ENCODE results near the gene FASTK.

Gene FASTK

GRCh38 chr7:151080522-151081169, at the start of gene FASTK:
Gene FASTK (minus strand): TSS chr7:151080809. CDS start chr7:151080766, 43 bp downstream.
- peak; percentile 78 to 80 for DNase-seq (ENCODE audit: low read depth in 2 of 2)

GRCh38 chr7:151129960-151130591, 49.5 kb upstream of the FASTK start:
- DNase-seq (ENCODE audit: low read depth in 2 of 2), result no peak

GRCh38 chr7:151129117-151129959, 48.7 kb upstream of the FASTK start:
- no peak for DNase-seq (ENCODE audit: low read depth in 2 of 2)

- no peak for DNase-seq (ENCODE audit: low read depth in 2 of 2)
Observed at GRCh38 chr7:151128716-151129115, 48.1 kb upstream of the FASTK start.

GRCh38 chr7:151128144-151128543, 47.5 kb upstream of the FASTK start:
- no peak for DNase-seq (ENCODE audit: low read depth in 2 of 2)

- DNase-seq (ENCODE audit: low read depth in 2 of 2), result no peak
Observed at GRCh38 chr7:151126491-151127137, 46.0 kb upstream of the FASTK start.

- no peak for DNase-seq (ENCODE audit: low read depth in 2 of 2)
Observed at GRCh38 chr7:151125846-151126481, 45.4 kb upstream of the FASTK start.

GRCh38 chr7:151125470-151125845, 44.8 kb upstream of the FASTK start:
- DNase-seq (ENCODE audit: low read depth in 2 of 2), result no peak

GRCh38 chr7:151124899-151125399, 44.3 kb upstream of the FASTK start:
- DNase-seq (ENCODE audit: low read depth in 2 of 2), result no peak

- no peak for DNase-seq (ENCODE audit: low read depth in 2 of 2)
Observed at GRCh38 chr7:151124481-151124880, 43.9 kb upstream of the FASTK start.

- DNase-seq (ENCODE audit: low read depth in 2 of 2), result peak; percentile 81 to 83
Observed at GRCh38 chr7:151123822-151124464, 43.3 kb upstream of the FASTK start.

- no peak for DNase-seq (ENCODE audit: low read depth in 2 of 2)
Observed at GRCh38 chr7:151123158-151123821, 42.7 kb upstream of the FASTK start.

- DNase-seq (ENCODE audit: low read depth in 2 of 2), result no peak
Observed at GRCh38 chr7:151122796-151123157, 42.2 kb upstream of the FASTK start.

- DNase-seq (ENCODE audit: low read depth in 2 of 2), result no peak
Observed at GRCh38 chr7:151122276-151122675, 41.7 kb upstream of the FASTK start.

GRCh38 chr7:151121380-151122170, 41.0 kb upstream of the FASTK start:
- DNase-seq (ENCODE audit: low read depth in 2 of 2), result no peak

GRCh38 chr7:151120896-151121295, 40.3 kb upstream of the FASTK start:
- DNase-seq (ENCODE audit: low read depth in 2 of 2), result no peak

GRCh38 chr7:151119902-151120301, 39.3 kb upstream of the FASTK start:
- DNase-seq (ENCODE audit: low read depth in 2 of 2), result no peak

- DNase-seq (ENCODE audit: low read depth in 2 of 2), result no peak
Observed at GRCh38 chr7:151119055-151119415, 38.4 kb upstream of the FASTK start.

GRCh38 chr7:151118108-151119054, 37.8 kb upstream of the FASTK start:
- no peak for DNase-seq (ENCODE audit: low read depth in 2 of 2)

All from activated CD4-positive, alpha-beta T cell treated with anti-CD3 and anti-CD28 coated beads for 24 hours (primary cell).